Left renal pelvis (tissue), 4 donors: Measurements from ENCODE around the gene GCK. TPM values are rescaled to one million over a fixed set of nuclear protein-coding genes. Genes with fewer than 3 reads are reported as not detected.

Experiments used
- DNase-seq, 4 donors: peaks; one replicate each; pipeline ENCODE4 v3.0.0-alpha.2; 2013; ENCODE audit warnings: low read depth in 4 of 4, low spot score in 3 of 4
- polyA plus RNA-seq, 4 donors: library from polyadenylated mRNA; unstranded; fragments of 120-200 nt; gene quantifications; one replicate each; pipeline ENCODE4 v1.2.1, GENCODE V29; 2013; ENCODE audit not compliant: insufficient read length in 4 of 4

Gene GCK
- polyA plus RNA-seq, 4 donors, result 2.4 to 3.8 (median 2.7) TPM

GRCh38 chr7:44098092-44099068 is 90.9 kb downstream of the GCK start:
- DNase-seq, result no peak

- no peak for DNase-seq
These were observed 91.9 kb downstream of the GCK start for GRCh38 chr7:44097064-44097932.

- DNase-seq, result no peak
These were observed 92.8 kb downstream of the GCK start for GRCh38 chr7:44096326-44096881.

- no peak for DNase-seq
These were observed 93.5 kb downstream of the GCK start for GRCh38 chr7:44095781-44096180.

GRCh38 chr7:44094883-44095592 is 94.2 kb downstream of the GCK start:
- DNase-seq, result no peak

GRCh38 chr7:44094365-44094764 is 94.9 kb downstream of the GCK start:
- no peak for DNase-seq

Other genes starting within 250 kb of the GCK start
- 1 to 10 TPM in 2 of 4 donors, under 1 TPM in 2; 0.60 to 1.2 (median 0.98) TPM for gene SPDYE1, start 191.5 kb downstream of the GCK start, polyA plus RNA-seq
- 10 to 100 TPM; 58.3 to 78.7 (median 64.2) TPM for gene DBNL, start 144.7 kb downstream of the GCK start, polyA plus RNA-seq
- gene PGAM2, start 123.9 kb downstream of the GCK start, polyA plus RNA-seq, result 1 to 10 TPM in 3 of 4 donors, under 1 TPM in 1; 0.26 to 2.8 (median 1.6) TPM
- 10 to 100 TPM; 10.9 to 33.8 (median 19.7) TPM for gene POLM, start 106.9 kb downstream of the GCK start, polyA plus RNA-seq
- 100 to 1,000 TPM in 1 of 4 donors, 10 to 100 TPM in 3; 64.8 to 169 (median 78.0) TPM for gene AEBP1, start 85.1 kb downstream of the GCK start, polyA plus RNA-seq
- gene POLD2, start 65.9 kb downstream of the GCK start, polyA plus RNA-seq, result 100 to 1,000 TPM in 3 of 4 donors, 10 to 100 TPM in 1; 96.7 to 117 (median 113) TPM
- 1 to 10 TPM in 1 of 4 donors, under 1 TPM in 2, not detected in 1; 0.29 to 1.2 (median 0.45) TPM for gene MYL7, start 48.1 kb downstream of the GCK start, polyA plus RNA-seq
- 10 to 100 TPM; 67.7 to 82.2 (median 80.8) TPM for gene YKT6, start 11.5 kb upstream of the GCK start, polyA plus RNA-seq
- 1 to 10 TPM; 1.6 to 3.2 (median 2.9) TPM for gene CAMK2B, start 136.2 kb upstream of the GCK start, polyA plus RNA-seq